Forelimb muscle (tissue), 1 donor: ENCODE results near the gene STOX2. TPM values are rescaled to one million over a fixed set of nuclear protein-coding genes. Genes with fewer than 3 reads are reported as not detected.

ENCODE experiments used
- DNase-seq: peaks from one replicate; pipeline ENCODE4 v3.0.0-alpha.2; 2013; ENCODE audit warnings: low read depth
- polyA plus RNA-seq: library from polyadenylated mRNA; unstranded; fragments of 120-200 nt; gene quantifications from one replicate; pipeline ENCODE4 v1.2.1, GENCODE V29; 2013; ENCODE audit not compliant: insufficient read length

STOX2 gene
- polyA plus RNA-seq = 5.4 TPM

- no peak for DNase-seq
These were observed at the start of gene STOX2 for GRCh38 chr4:183905081-183905592. TSS of gene STOX2 (plus strand) at chr4:183905307. CDS start at chr4:183906791, 1,484 bp downstream.

- no peak for DNase-seq
These were observed 49.5 kb upstream of the STOX2 start for GRCh38 chr4:183855323-183856190.

- no peak for DNase-seq
These were observed 48.1 kb upstream of the STOX2 start for GRCh38 chr4:183857040-183857439.

GRCh38 chr4:183858011-183858615 is 47.0 kb upstream of the STOX2 start:
- no peak for DNase-seq

- DNase-seq = no peak
These were observed 45.0 kb upstream of the STOX2 start for GRCh38 chr4:183860119-183860518.

- DNase-seq = no peak
These were observed 44.4 kb upstream of the STOX2 start for GRCh38 chr4:183860731-183861130.

- no peak for DNase-seq
These were observed 43.7 kb upstream of the STOX2 start for GRCh38 chr4:183861426-183861825.

- DNase-seq = no peak
These were observed 41.8 kb upstream of the STOX2 start for GRCh38 chr4:183863155-183863825.

GRCh38 chr4:183867247-183867646 is 37.9 kb upstream of the STOX2 start:
- no peak for DNase-seq

GRCh38 chr4:183870997-183871396 is 34.1 kb upstream of the STOX2 start:
- DNase-seq = no peak

- DNase-seq = no peak
These were observed 33.5 kb upstream of the STOX2 start for GRCh38 chr4:183871581-183871980.

GRCh38 chr4:183872531-183872930 is 32.6 kb upstream of the STOX2 start:
- no peak for DNase-seq

GRCh38 chr4:183873409-183874185 is 31.5 kb upstream of the STOX2 start:
- DNase-seq = no peak

- no peak for DNase-seq
These were observed 29.8 kb upstream of the STOX2 start for GRCh38 chr4:183875251-183875825.

- no peak for DNase-seq
These were observed 28.7 kb upstream of the STOX2 start for GRCh38 chr4:183876268-183876934.

GRCh38 chr4:183878251-183878970 is 26.7 kb upstream of the STOX2 start:
- no peak for DNase-seq

GRCh38 chr4:183885205-183885720 is 19.8 kb upstream of the STOX2 start:
- no peak for DNase-seq

GRCh38 chr4:183887351-183887750 is 17.8 kb upstream of the STOX2 start:
- DNase-seq = no peak

GRCh38 chr4:183888564-183888963 is 16.5 kb upstream of the STOX2 start:
- no peak for DNase-seq

GRCh38 chr4:183889190-183889589 is 15.9 kb upstream of the STOX2 start:
- no peak for DNase-seq
